ENCODE measurements around the gene RAB5IF.
"Not testable (repeated sequence)": the region's sequence is repeated elsewhere in the genome, so short reads cannot be mapped to it uniquely, and the experiment has no call there.

GRCh38 chr20:36608388-36608728 lies 2.8 kb downstream of the RAB5IF start:
- not testable (repeated sequence) for TF ChIP-seq CTCF (conservative IDR thresholded peaks at IDR 0.05); ZFX (IDR thresholded peaks at IDR 0.05)
